ENCODE measurements around the gene HHLA2. TPM values are rescaled to one million over a fixed set of nuclear protein-coding genes. Genes with fewer than 3 reads are reported as not detected.

HHLA2 gene
- polyA plus RNA-seq, 3 donors: 0.08 to 0.25 TPM; not detected in 1

GRCh38 chr3:108295421-108296175 lies 750 bp upstream of the HHLA2 start:
- H3K27ac ChIP-seq (ENCODE audit: low read depth, low read length): no peak overlapping the region
- whole genome bisulfite sequencing, 3 donors: 79 to 87% (median 81%) methylated on average over 7 of the region's 7 CpGs

- WGBS, 3 donors: 31 to 64% (median 62%) methylated on average over 3 of the region's 3 CpGs
- H3K27ac ChIP-seq (ENCODE audit: low read depth, low read length): no peak overlapping the region
Observed at GRCh38 chr3:108297647-108298046, 1.3 kb downstream of the HHLA2 start.

GRCh38 chr3:108298056-108298455 lies 1.7 kb downstream of the HHLA2 start:
- no peak overlapping the region for H3K27ac ChIP-seq (ENCODE audit: low read depth, low read length)
- WGBS, 3 donors: 26 to 77% (median 76%) methylated on average over 2 of the region's 2 CpGs

- 60 to 79% (median 72%) methylated on average over 9 of the region's 9 CpGs for WGBS, 3 donors
- no peak overlapping the region for H3K27ac ChIP-seq (ENCODE audit: low read depth, low read length)
Observed at GRCh38 chr3:108300103-108300849, 3.9 kb downstream of the HHLA2 start.

GRCh38 chr3:108301695-108302404 lies 5.5 kb downstream of the HHLA2 start:
- 67 to 77% (median 69%) methylated on average over 5 of the region's 5 CpGs for WGBS, 3 donors
- no peak overlapping the region for H3K27ac ChIP-seq (ENCODE audit: low read depth, low read length)

GRCh38 chr3:108302570-108302969 lies 6.2 kb downstream of the HHLA2 start:
- WGBS, 3 donors: 88 to 96% (median 90%) methylated on average over 4 of the region's 4 CpGs
- no peak overlapping the region for H3K27ac ChIP-seq (ENCODE audit: low read depth, low read length)

GRCh38 chr3:108305484-108306172 lies 9.3 kb downstream of the HHLA2 start:
- no peak overlapping the region for H3K27ac ChIP-seq (ENCODE audit: low read depth, low read length)
- 62 to 77% (median 76%) methylated on average over 1 of the region's 1 CpG for WGBS, 3 donors

GRCh38 chr3:108311797-108312196 lies 15.4 kb downstream of the HHLA2 start:
- no peak overlapping the region for H3K27ac ChIP-seq (ENCODE audit: low read depth, low read length)
- 26 to 84% (median 37%) methylated on average over 4 to 5 of the region's 5 CpGs for WGBS, 3 donors

- 19 to 94% (median 34%) methylated on average over 1 of the region's 1 CpG for WGBS, 3 donors
- no peak overlapping the region for H3K27ac ChIP-seq (ENCODE audit: low read depth, low read length)
Observed at GRCh38 chr3:108312656-108313055, 16.3 kb downstream of the HHLA2 start.

- 39 to 96% (median 88%) methylated on average over 2 of the region's 2 CpGs for WGBS, 3 donors
- H3K27ac ChIP-seq (ENCODE audit: low read depth, low read length): no peak overlapping the region
Observed at GRCh38 chr3:108315767-108316301, 19.5 kb downstream of the HHLA2 start.

- no peak overlapping the region for H3K27ac ChIP-seq (ENCODE audit: low read depth, low read length)
- 47 to 78% (median 56%) methylated on average over 6 of the region's 6 CpGs for WGBS, 3 donors
Observed at GRCh38 chr3:108319428-108320082, 23.2 kb downstream of the HHLA2 start.

GRCh38 chr3:108320746-108321350 lies 24.5 kb downstream of the HHLA2 start:
- 66 to 88% (median 82%) methylated on average over 6 of the region's 6 CpGs for WGBS, 3 donors
- no peak overlapping the region for H3K27ac ChIP-seq (ENCODE audit: low read depth, low read length)

- WGBS, 3 donors: 69 to 84% (median 78%) methylated on average over 4 of the region's 4 CpGs
- H3K27ac ChIP-seq (ENCODE audit: low read depth, low read length): no peak overlapping the region
Observed at GRCh38 chr3:108322352-108322751, 26.0 kb downstream of the HHLA2 start.

GRCh38 chr3:108324177-108324576 lies 27.8 kb downstream of the HHLA2 start:
- WGBS, 3 donors: 70 to 86% (median 76%) methylated on average over 1 of the region's 1 CpG

GRCh38 chr3:108327168-108327567 lies 30.8 kb downstream of the HHLA2 start:
- no peak overlapping the region for H3K27ac ChIP-seq (ENCODE audit: low read depth, low read length)

More at GRCh38 chr3:108324177-108324576, 27.8 kb downstream of the HHLA2 start:
- H3K27ac ChIP-seq (ENCODE audit: low read depth, low read length): no peak overlapping the region

GRCh38 chr3:108328821-108329486 lies 32.6 kb downstream of the HHLA2 start:
- no peak overlapping the region for H3K27ac ChIP-seq (ENCODE audit: low read depth, low read length)
- WGBS, 3 donors: 34 to 42% (median 38%) methylated on average over 4 of the region's 4 CpGs

- WGBS, 3 donors: 47 to 73% (median 59%) methylated on average over 5 of the region's 5 CpGs
Observed at GRCh38 chr3:108329508-108329907, 33.2 kb downstream of the HHLA2 start.

More at GRCh38 chr3:108329508-108329907, 33.2 kb downstream of the HHLA2 start:
- no peak overlapping the region for H3K27ac ChIP-seq (ENCODE audit: low read depth, low read length)
